AG09309 (cell line): ENCODE measurements around the gene KRT80.
A peak's percentile ranks its signal among the peaks of the same experiment; 100 is the strongest.

Experiments
- DNase-seq: peaks from one replicate; pipeline ENCODE4 v3.0.0-alpha.2; 2010; ENCODE audit warnings: low read depth
- H3K4me3 ChIP-seq: 2 replicates; pipeline ENCODE4 v1.5.1; 2011; ENCODE audit warnings: mild to moderate bottlenecking, low read depth, low read length, moderate library complexity; ENCODE audit not compliant: control insufficient read depth
- TF ChIP-seq, protein P1 (sequence below): IDR thresholded peaks from 2 replicates; pipeline ENCODE4 v1.5.1; 2011; ENCODE audit warnings: mild to moderate bottlenecking, low read depth, low read length, inconsistent platforms; ENCODE audit not compliant: insufficient read depth, control insufficient read depth; ENCODE audit errors: missing control alignments

The KRT80 gene

GRCh38 chr12:52156311-52156710 is 35.5 kb downstream of the KRT80 start:
- TF ChIP-seq, protein P1, sequence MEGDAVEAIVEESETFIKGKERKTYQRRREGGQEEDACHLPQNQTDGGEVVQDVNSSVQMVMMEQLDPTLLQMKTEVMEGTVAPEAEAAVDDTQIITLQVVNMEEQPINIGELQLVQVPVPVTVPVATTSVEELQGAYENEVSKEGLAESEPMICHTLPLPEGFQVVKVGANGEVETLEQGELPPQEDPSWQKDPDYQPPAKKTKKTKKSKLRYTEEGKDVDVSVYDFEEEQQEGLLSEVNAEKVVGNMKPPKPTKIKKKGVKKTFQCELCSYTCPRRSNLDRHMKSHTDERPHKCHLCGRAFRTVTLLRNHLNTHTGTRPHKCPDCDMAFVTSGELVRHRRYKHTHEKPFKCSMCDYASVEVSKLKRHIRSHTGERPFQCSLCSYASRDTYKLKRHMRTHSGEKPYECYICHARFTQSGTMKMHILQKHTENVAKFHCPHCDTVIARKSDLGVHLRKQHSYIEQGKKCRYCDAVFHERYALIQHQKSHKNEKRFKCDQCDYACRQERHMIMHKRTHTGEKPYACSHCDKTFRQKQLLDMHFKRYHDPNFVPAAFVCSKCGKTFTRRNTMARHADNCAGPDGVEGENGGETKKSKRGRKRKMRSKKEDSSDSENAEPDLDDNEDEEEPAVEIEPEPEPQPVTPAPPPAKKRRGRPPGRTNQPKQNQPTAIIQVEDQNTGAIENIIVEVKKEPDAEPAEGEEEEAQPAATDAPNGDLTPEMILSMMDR, result no peak

DNA sequence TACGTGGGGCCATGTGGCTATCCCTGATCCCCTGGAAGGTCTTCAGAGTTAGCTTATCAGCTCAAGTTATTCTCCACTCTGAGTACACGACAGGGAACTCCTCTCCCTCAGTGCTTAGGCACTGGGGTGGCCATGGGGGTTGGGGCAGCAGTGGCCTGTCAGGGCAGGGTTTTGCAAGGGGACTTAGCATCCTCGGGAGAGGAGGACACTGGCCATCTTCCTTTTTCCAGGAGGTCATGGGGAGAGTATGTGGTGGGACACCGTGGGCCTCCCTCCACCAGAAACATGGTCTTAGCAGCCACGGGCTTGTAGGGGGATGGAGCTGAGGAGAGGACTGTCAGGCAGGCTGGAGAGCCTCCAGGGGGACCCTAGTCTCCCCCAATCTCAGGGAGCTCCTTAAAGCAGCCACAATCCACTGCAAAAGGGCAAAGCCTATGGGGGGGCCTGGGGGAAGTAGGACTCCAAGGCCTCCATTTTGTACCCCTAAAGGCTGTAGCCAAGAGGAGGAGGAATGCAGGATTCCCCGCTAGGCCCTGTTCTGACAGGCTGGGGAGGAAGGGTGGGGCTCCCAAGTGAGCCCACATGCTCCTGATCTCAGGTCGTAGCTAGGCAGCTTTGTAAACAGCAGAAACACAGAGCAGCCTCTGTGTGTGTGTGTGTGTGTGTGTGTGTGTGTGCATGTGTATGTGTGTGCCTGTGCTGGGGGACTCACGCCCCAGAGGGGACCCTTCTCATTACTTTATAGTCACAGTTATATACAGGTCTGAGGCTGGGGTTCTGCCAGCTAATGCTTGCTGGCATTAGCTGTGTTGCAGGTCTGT is 36.6 kb downstream of the KRT80 start:
- no peak for DNase-seq
- no peak overlapping the region for H3K4me3 ChIP-seq
- TF ChIP-seq, protein P1, result no peak

More at GRCh38 chr12:52156311-52156710, 35.5 kb downstream of the KRT80 start:
- H3K4me3 ChIP-seq, result no peak overlapping the region
- DNase-seq, result no peak

DNA sequence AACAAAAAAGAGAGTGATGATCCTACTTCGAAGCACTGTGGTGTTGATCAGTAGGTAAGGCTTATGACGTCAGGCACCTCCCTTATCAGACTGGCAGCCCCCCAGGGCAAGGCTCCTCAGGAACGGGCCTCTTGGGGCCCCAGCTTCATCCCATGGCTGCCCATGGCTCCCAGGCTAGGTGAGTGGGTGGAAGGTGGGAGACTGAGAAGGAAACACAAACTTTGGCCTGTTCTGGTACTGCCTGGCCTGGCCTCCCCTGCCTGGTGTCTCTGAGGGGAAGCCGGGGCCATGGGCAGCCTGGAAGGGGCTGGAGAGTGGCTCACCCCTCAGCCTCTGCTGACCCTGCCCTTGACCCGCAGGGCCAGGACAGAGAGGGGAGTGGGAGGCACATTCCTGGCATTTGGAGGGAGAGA is 38.9 kb downstream of the KRT80 start:
- H3K4me3 ChIP-seq, result no peak overlapping the region
- no peak for DNase-seq
- TF ChIP-seq, protein P1, result no peak

GRCh38 chr12:52151837-52152783 is 39.7 kb downstream of the KRT80 start:
- H3K4me3 ChIP-seq, result peak overlapping the region; percentile 21
- TF ChIP-seq, protein P1, result peak; percentile 69
- DNase-seq, result no peak

- TF ChIP-seq, protein P1, result no peak
- H3K4me3 ChIP-seq, result no peak overlapping the region
- DNase-seq, result no peak
Measured at GRCh38 chr12:52151153-52151836, 40.5 kb downstream of the KRT80 start.

GRCh38 chr12:52149651-52150241 is 42.1 kb downstream of the KRT80 start:
- TF ChIP-seq, protein P1, result no peak
- H3K4me3 ChIP-seq, result no peak overlapping the region
- DNase-seq, result no peak
